T-cell (primary cell): ENCODE measurements around the gene PRKAR1B. TPM values are rescaled to one million over a fixed set of nuclear protein-coding genes. Genes with fewer than 3 reads are reported as not detected.

Experiments
- ATAC-seq, 4 experiments: fragments of 200-7000 bp in 3 of 4; fragments of 150-1000 bp in 1 of 4; cut with Tn5 transposase; replicated peaks in 1 of 4; 1 replicate in 3 of 4; 2 replicates in 1 of 4; pipeline ENCODE4 v1.10.0; 2021; ENCODE audit warnings: moderate library complexity in 3 of 4, mild to moderate bottlenecking in 2 of 4, moderate number of reproducible peaks in 1 of 4
- CTCF ChIA-PET, 2 donors: fragments of 300-600 bp; sonication (Branson Sonifier 250); formaldehyde crosslinking; loops; one replicate each; lab custom pipeline; 2022; ENCODE audit warnings: antibody characterized with exemption in 2 of 2; lab: Charles Lee
- POLR2A ChIA-PET, 2 donors: fragments of 300-600 bp; sonication (Branson Sonifier 250); formaldehyde crosslinking; loops; one replicate each; lab custom pipeline; 2022; ENCODE audit warnings: antibody characterized with exemption in 2 of 2; lab: Charles Lee
- DNase-seq, 35 experiments: peaks; one replicate each; pipeline versions ENCODE4 v3.0.0 to v3.0.0-alpha.2; 2013 to 2023
- H3K27ac ChIP-seq: one replicate; pipeline ENCODE4 v1.5.1; 2013; ENCODE audit warnings: low read length
- H3K27me3 ChIP-seq, 2 experiments: replicated peaks in 1 of 2; 1 replicate in 1 of 2; 2 replicates in 1 of 2; pipeline versions ENCODE4 v1.6.1 to v1.7.0; 2013; ENCODE audit warnings: low read length in 1 of 2, mixed read lengths in 1 of 2; ENCODE audit not compliant: control insufficient read depth in 2 of 2, insufficient read depth in 2 of 2; ENCODE audit errors: extremely low read depth in 1 of 2
- H3K36me3 ChIP-seq, 2 donors: 1 replicate in 1 of 2; 2 replicates in 1 of 2; pipeline versions ENCODE4 v1.6.1 to v1.7.0; 2013; ENCODE audit warnings: low read length in 1 of 2; ENCODE audit not compliant: control insufficient read depth in 2 of 2, insufficient read depth in 1 of 2; ENCODE audit errors: extremely low read depth in 1 of 2
- H3K4me1 ChIP-seq, 2 experiments: 1 replicate in 1 of 2; 2 replicates in 1 of 2; pipeline versions ENCODE4 v1.6.1 to v1.7.0; 2013; ENCODE audit warnings: low read length in 2 of 2, mixed read lengths in 1 of 2; ENCODE audit not compliant: insufficient read depth in 2 of 2, control insufficient read depth in 1 of 2; ENCODE audit errors: extremely low read depth in 1 of 2
- H3K4me3 ChIP-seq, 2 donors: 1 replicate in 1 of 2; 2 replicates in 1 of 2; pipeline versions ENCODE4 v1.5.1 to v1.7.0; 2013; ENCODE audit warnings: mild to moderate bottlenecking in 2 of 2, low read length in 1 of 2, moderate library complexity in 1 of 2; ENCODE audit not compliant: control insufficient read depth in 1 of 2; ENCODE audit errors: extremely low read depth in 1 of 2
- H3K9me3 ChIP-seq: 2 replicates; pipeline ENCODE4 v1.7.0; 2013
- H3K27ac Mint-ChIP-seq, 2 donors: one replicate each; pipeline ENCODE4 v1.8.0; 2020 to 2021; ENCODE audit warnings: mild to moderate bottlenecking in 2 of 2, mixed read lengths in 2 of 2
- H3K27me3 Mint-ChIP-seq, 2 donors: one replicate each; pipeline ENCODE4 v1.8.0; 2021 to 2022; ENCODE audit warnings: mixed read lengths in 2 of 2
- H3K36me3 Mint-ChIP-seq: one replicate; pipeline ENCODE4 v1.8.0; 2021; ENCODE audit warnings: mixed read lengths
- H3K4me1 Mint-ChIP-seq, 3 donors: one replicate each; pipeline ENCODE4 v1.8.0; 2020 to 2022; ENCODE audit warnings: mixed read lengths in 3 of 3, mild to moderate bottlenecking in 1 of 3
- H3K4me3 Mint-ChIP-seq, 3 donors: one replicate each; pipeline ENCODE4 v1.8.0; 2020 to 2022; ENCODE audit warnings: mild to moderate bottlenecking in 3 of 3, mixed read lengths in 3 of 3, moderate library complexity in 3 of 3
- H3K9me3 Mint-ChIP-seq, 3 donors: one replicate each; pipeline ENCODE4 v1.8.0; 2020 to 2022; ENCODE audit warnings: mixed read lengths in 3 of 3
- WGBS: methylation state at CpG from one replicate; pipeline ENCODE4 v1.1.5; 2013; ENCODE audit warnings: missing lambda C conversion rate; ENCODE audit not compliant: insufficient coverage; 5-methylcytosine and 5-hydroxymethylcytosine counted together
- total RNA-seq, 35 experiments: library from RNA in 6 of 35; stranded (reverse) in 6 of 35; fragments of 120-200 nt in 1 of 35; gene quantifications; one replicate each; pipeline versions ENCODE4 v1.2.1 to v1.2.4 and lab custom pipeline; 2013 to 2026

The PRKAR1B gene
- total RNA-seq, 5 donors from 2014 or later (not counting 1 experiment from before 2014, with no cell fraction given), result 20.7 to 35.4 (median 24.4) TPM

DNA sequence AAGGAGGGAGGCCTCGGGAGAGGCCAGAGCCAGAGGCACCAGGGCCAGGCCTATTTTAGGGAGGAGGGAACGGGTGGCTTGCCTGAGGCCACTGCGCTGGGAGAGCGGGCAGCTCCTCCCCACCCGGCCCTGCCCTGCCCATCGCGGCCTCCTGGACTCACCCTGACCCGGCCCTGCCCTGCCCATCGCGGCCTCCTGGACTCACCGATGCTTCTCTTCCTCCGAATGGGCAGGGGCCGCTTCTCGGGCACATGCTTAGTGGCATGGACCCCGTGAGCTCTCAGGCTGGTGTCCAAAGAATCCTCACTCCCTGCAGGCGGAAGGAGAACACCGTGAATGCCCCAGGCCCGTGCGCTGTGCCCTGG lies 215.0 kb downstream of the PRKAR1B start:
- Mint-ChIP-seq H3K4me1 (peaks cover 0 to 7% (median 4%) of the 10 kb centered on the region in 3 donors), H3K4me3 (no peak overlapping the region), H3K27ac (no peak overlapping the region), H3K27me3 (peaks cover 6 to 29% of the 10 kb centered on the region in 2 donors), H3K36me3 (no peaks in the 10 kb centered on the region), H3K9me3 (no peaks in the 10 kb centered on the region)
- Histone ChIP-seq H3K27ac (no peak overlapping the region), H3K36me3 (peaks cover 0 to 2% of the 10 kb centered on the region in 2 donors), H3K9me3 (no peaks in the 10 kb centered on the region), H3K27me3 (peaks cover 0 to 45% of the 10 kb centered on the region in 2 experiments), H3K4me3 (no peak overlapping the region), H3K4me1 (peaks cover 0 to 9% of the 10 kb centered on the region in 2 experiments)
- no peak for DNase-seq
- ChIA-PET POLR2A (no interaction called here), CTCF (interaction anchor here in 1 of 2 donors (0.6 kb wide), 1 partner anchor 27 kb away, joined by 7 read pairs; no protein-coding TSS in a partner anchor)
- no peak for ATAC-seq
- WGBS, result 91% methylated on average over 19 of the region's 19 CpGs

DNA sequence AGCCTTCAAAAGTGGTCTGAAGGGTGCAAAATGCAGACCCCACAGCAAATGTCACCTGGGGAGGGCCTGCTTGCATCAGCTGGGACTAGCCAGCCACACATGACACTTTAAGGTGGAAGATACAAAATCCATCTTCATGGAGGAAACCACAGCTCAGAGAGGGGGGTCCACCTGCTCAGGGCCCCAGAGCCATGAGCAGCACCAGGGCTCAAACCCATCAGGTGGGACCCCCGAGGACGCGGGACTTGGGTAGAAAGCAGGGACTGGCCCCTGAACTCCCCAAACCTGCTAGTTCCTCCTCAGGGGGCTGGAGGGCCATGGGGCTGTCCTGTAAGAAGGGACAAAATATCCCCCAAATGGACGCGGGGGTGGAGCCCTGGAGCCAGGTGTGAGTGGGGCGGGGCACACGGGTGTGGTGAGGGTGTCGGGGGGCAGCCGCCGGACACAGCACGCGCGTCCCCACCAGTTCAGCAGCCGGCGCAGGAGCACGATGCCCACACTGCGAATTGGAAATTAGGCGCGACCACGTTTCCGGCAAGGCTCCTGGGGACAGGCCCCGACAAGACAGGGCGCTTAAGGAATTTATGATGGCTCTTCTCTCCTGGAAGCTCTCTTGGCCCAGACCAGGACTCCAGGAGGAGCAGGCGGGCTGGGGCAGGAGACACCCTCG lies 215.5 kb downstream of the PRKAR1B start:
- H3K27ac ChIP-seq, result no peak overlapping the region
- Mint-ChIP-seq H3K4me1 (peaks cover 0 to 7% (median 4%) of the 10 kb centered on the region in 3 donors), H3K36me3 (no peaks in the 10 kb centered on the region), H3K27me3 (peaks cover 6 to 29% of the 10 kb centered on the region in 2 donors), H3K4me3 (no peak overlapping the region), H3K9me3 (no peaks in the 10 kb centered on the region), H3K27ac (no peak overlapping the region)
- DNase-seq (no peak), ATAC-seq (no peak)
- H3K4me3 ChIP-seq, result no peak overlapping the region
- POLR2A ChIA-PET, result no interaction called here
- 97% methylated on average over 23 of the region's 25 CpGs for WGBS
- CTCF ChIA-PET, result no interaction called here
- H3K9me3 ChIP-seq, result no peaks in the 10 kb centered on the region
- peaks cover 0 to 5% of the 10 kb centered on the region in 2 experiments for H3K4me1 ChIP-seq
- H3K36me3 ChIP-seq, result peaks cover 0 to 2% of the 10 kb centered on the region in 2 donors
- H3K27me3 ChIP-seq, result peaks cover 0 to 40% of the 10 kb centered on the region in 2 experiments

DNA sequence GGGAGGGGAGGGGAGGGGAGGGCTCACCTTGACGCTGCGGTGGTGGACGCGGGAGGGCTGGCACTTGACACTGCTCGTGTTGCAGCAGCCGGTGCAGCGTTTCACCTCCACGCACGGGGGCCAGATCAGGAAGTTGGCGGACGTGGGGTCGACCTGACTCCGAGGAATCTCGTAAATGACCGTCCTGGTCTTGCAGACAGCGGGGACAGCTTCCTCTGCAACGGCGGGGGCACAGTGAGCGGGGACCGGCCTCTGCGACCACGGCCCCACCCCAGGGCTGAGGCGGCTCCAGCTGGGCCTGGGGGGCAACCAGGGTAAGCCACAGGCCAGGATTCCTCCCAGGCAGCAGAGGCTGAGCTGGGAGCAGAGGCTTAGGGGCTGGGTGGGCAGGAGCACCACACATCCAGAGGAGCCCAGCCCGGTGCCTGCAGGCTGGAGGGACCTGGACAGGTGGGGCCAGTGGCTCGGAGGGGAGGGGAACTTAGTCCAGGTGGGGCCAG lies 216.2 kb downstream of the PRKAR1B start:
- CTCF ChIA-PET, result no interaction called here
- peaks cover 0 to 2% of the 10 kb centered on the region in 2 donors for H3K36me3 ChIP-seq

DNA sequence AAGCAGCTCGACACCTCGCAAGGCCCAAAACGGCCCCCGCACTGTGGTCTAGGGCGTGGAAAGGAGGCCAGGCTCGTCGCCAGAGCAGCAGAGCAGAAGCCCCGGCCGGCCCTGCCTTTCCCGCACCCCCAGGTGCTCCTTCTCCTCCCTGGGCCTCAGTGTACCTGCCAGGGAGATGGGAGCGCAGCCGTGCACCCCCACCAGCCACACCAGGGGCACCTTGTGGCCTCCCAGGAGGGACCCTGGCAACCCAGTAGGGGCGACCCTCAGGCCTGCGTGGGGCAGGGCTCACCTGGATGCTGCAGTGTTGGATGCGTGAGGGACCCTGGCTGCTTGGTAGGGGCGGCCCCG lies 217.0 kb downstream of the PRKAR1B start:
- H3K4me3 Mint-ChIP-seq, result no peak overlapping the region
- H3K9me3 Mint-ChIP-seq, result no peaks in the 10 kb centered on the region
- H3K27me3 Mint-ChIP-seq, result peaks cover 6 to 18% of the 10 kb centered on the region in 2 donors
- peaks cover 0 to 29% of the 10 kb centered on the region in 2 experiments for H3K27me3 ChIP-seq
- CTCF ChIA-PET, result no interaction called here
- no peaks in the 10 kb centered on the region for H3K36me3 Mint-ChIP-seq
- no peak overlapping the region for H3K27ac Mint-ChIP-seq
- H3K36me3 ChIP-seq, result peaks cover 0 to 2% of the 10 kb centered on the region in 2 donors
- DNase-seq (no peak), ATAC-seq (no peak)
- no peak overlapping the region for H3K4me3 ChIP-seq
- peaks cover 0 to 3% of the 10 kb centered on the region in 2 experiments for H3K4me1 ChIP-seq
- no peak overlapping the region for H3K27ac ChIP-seq
- POLR2A ChIA-PET, result no interaction called here
- H3K4me1 Mint-ChIP-seq, result peaks cover 0 to 3% (median 0%) of the 10 kb centered on the region in 3 donors
- H3K9me3 ChIP-seq, result no peaks in the 10 kb centered on the region
- WGBS, result 87% methylated on average over 12 of the region's 17 CpGs

More for the DNA sequence above, 216.2 kb downstream of the PRKAR1B start:
- Histone ChIP-seq H3K4me3 (no peak overlapping the region), H3K27ac (no peak overlapping the region), H3K27me3 (peaks cover 0 to 36% of the 10 kb centered on the region in 2 experiments), H3K4me1 (peaks cover 0 to 3% of the 10 kb centered on the region in 2 experiments), H3K9me3 (no peaks in the 10 kb centered on the region)
- H3K27me3 Mint-ChIP-seq, result peaks cover 6 to 23% of the 10 kb centered on the region in 2 donors
- H3K27ac Mint-ChIP-seq, result no peak overlapping the region
- WGBS, result 91% methylated on average over 24 of the region's 25 CpGs
- H3K9me3 Mint-ChIP-seq, result no peaks in the 10 kb centered on the region
- peaks cover 0 to 3% (median 0%) of the 10 kb centered on the region in 3 donors for H3K4me1 Mint-ChIP-seq
- DNase-seq (no peak), ATAC-seq (no peak)
- POLR2A ChIA-PET, result no interaction called here
- H3K36me3 Mint-ChIP-seq, result no peaks in the 10 kb centered on the region
- H3K4me3 Mint-ChIP-seq, result no peak overlapping the region

DNA sequence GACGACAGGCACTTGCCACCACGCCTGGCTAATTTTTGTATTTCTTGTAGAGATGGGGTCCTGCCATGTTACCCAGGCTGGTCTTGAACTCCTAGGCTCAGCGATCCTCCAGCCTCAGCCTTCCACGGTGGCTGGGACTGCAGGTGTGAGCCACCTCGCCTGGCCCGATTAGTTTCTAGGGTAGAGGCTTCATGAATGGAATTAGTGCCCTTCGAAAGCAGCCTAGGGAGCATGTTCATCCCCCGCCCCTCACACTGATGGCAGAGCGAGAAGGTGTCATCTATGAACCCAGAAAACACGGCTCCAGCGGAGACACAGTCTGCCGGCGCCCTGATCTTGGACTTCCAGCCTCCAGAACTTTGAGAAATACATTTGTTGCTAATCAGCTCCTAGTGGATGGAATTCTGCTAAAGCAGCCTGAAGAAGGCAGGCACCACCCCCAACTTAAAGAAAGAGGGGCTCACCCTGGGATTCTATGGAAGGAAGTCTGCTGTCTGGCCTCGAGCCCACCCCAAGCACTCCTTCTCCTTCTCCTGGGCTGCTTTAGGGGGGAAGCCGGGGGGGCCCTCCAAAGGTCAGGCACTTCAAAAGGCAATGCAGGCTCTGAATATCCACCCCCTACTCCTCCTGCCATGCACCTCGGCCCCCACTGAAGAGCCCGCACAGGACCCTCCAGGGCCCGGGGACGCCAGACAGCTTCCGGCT lies 217.5 kb downstream of the PRKAR1B start:
- Histone ChIP-seq H3K27ac (no peak overlapping the region), H3K4me3 (no peak overlapping the region), H3K36me3 (peaks cover 0 to 4% of the 10 kb centered on the region in 2 donors), H3K27me3 (peaks cover 0 to 23% of the 10 kb centered on the region in 2 experiments), H3K9me3 (no peaks in the 10 kb centered on the region), H3K4me1 (peaks cover 0 to 3% of the 10 kb centered on the region in 2 experiments)
- Mint-ChIP-seq H3K36me3 (no peaks in the 10 kb centered on the region), H3K27ac (no peak overlapping the region), H3K4me1 (peaks cover 0 to 3% (median 0%) of the 10 kb centered on the region in 3 donors), H3K4me3 (no peak overlapping the region), H3K27me3 (peaks cover 6 to 12% of the 10 kb centered on the region in 2 donors), H3K9me3 (no peaks in the 10 kb centered on the region)
- no peak for ATAC-seq
- WGBS, result 89% methylated on average over 14 of the region's 20 CpGs
- no peak for DNase-seq
- POLR2A ChIA-PET, result no interaction called here
- CTCF ChIA-PET, result no interaction called here

DNA sequence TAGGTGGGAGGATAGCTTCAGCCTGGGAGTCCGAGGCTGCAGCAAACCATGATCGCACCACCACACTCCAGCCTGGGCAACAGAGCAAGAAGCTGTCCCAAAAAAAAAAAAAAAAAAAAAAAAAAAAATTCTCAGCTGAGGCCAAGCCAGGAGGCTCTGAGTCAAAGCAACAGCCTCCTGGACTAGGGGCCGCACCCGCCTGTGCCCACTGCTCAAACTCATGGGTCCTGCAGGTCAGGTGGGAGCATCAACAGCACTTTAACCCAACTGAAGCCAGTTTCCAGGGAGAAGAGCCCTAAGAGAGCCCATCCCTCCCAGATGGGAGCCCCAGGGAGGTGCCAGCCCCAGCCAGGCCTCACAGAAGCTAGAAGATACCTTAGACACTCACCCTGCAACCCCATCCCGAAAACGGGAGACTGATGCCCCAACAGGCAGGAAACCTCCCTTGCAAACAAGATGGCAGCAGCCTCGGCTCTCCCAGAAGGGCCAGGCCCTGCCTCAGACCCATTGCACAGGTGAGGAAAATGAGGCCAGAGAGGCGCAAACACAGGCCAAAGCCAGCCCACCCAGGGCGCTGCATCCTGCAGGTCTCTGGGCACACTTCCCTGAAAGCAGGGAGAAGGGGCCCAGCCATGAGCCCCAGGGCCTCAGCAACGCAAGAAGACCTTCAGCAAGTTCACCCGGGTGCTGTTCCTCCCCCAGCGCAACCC lies 218.5 kb downstream of the PRKAR1B start:
- H3K36me3 Mint-ChIP-seq, result no peaks in the 10 kb centered on the region
- H3K36me3 ChIP-seq, result peaks cover 0 to 5% of the 10 kb centered on the region in 2 donors
- no peaks in the 10 kb centered on the region for H3K9me3 ChIP-seq
- H3K4me3 ChIP-seq, result no peak overlapping the region
- no peaks in the 10 kb centered on the region for H3K4me1 Mint-ChIP-seq
- ATAC-seq, result no peak
- 96% methylated on average over 5 of the region's 12 CpGs for whole genome bisulfite sequencing
- peaks cover 0 to 17% of the 10 kb centered on the region in 2 experiments for H3K27me3 ChIP-seq
- no peak for DNase-seq
- ChIA-PET CTCF (no interaction called here), POLR2A (no interaction called here)
- no peaks in the 10 kb centered on the region for H3K9me3 Mint-ChIP-seq
- H3K27ac Mint-ChIP-seq, result no peak overlapping the region
- peaks cover 0 to 5% of the 10 kb centered on the region in 2 donors for H3K27me3 Mint-ChIP-seq
- no peak overlapping the region for H3K4me3 Mint-ChIP-seq
- H3K27ac ChIP-seq, result no peak overlapping the region
- peaks cover 0 to 3% of the 10 kb centered on the region in 2 experiments for H3K4me1 ChIP-seq
